OCI-LY1 (cell line): ENCODE results near the gene RIOK3.
"Not testable (repeated sequence)": the region's sequence is repeated elsewhere in the genome, so short reads cannot be mapped to it uniquely, and the experiment has no call there.

ENCODE experiments used
- H2AFZ ChIP-seq: fragments of 200-600 bp; sonication (generic), shearing (Covaris generic); 2 replicates; pipeline ENCODE4 v1.6.0; 2014; ENCODE audit warnings: antibody characterized with exemption, mild to moderate bottlenecking, low read length
- H3F3A ChIP-seq: fragments of 200-600 bp; sonication (generic), shearing (Covaris generic); 2 replicates; pipeline ENCODE4 v1.6.0; 2014; ENCODE audit warnings: mild to moderate bottlenecking, antibody characterized with exemption, low read length, moderate library complexity; ENCODE audit not compliant: insufficient read depth
- H3K27ac ChIP-seq: fragments of 200-600 bp; sonication (generic); 2 replicates; pipeline ENCODE4 v1.5.1; 2014; ENCODE audit warnings: low read length, mixed run types, mild to moderate bottlenecking, low read depth; ENCODE audit not compliant: poor library complexity, severe bottlenecking
- H3K27me3 ChIP-seq: fragments of 200-600 bp; sonication (generic); 2 replicates; pipeline ENCODE4 v1.6.0; 2014; ENCODE audit warnings: antibody characterized with exemption, mild to moderate bottlenecking, low read length, moderate library complexity; ENCODE audit not compliant: insufficient read depth
- H3K36me3 ChIP-seq: fragments of 200-600 bp; sonication (generic); 2 replicates; pipeline ENCODE4 v1.6.1; 2014; ENCODE audit warnings: mild to moderate bottlenecking, antibody characterized with exemption, low read length, moderate library complexity, mixed read lengths; ENCODE audit not compliant: insufficient read depth
- H3K4me1 ChIP-seq: fragments of 200-600 bp; sonication (generic); 2 replicates; pipeline ENCODE4 v1.5.1; 2014; ENCODE audit warnings: mild to moderate bottlenecking, low read length, moderate library complexity; ENCODE audit not compliant: insufficient read depth, severe bottlenecking
- H3K4me2 ChIP-seq: fragments of 200-600 bp; sonication (generic), shearing (Covaris generic); 2 replicates; pipeline ENCODE4 v1.6.1; 2014; ENCODE audit warnings: low read length
- H3K4me3 ChIP-seq: fragments of 200-600 bp; sonication (generic); 2 replicates; pipeline ENCODE4 v1.5.1; 2014; ENCODE audit warnings: low read length, low read depth, mild to moderate bottlenecking, mixed read lengths; ENCODE audit not compliant: poor library complexity, severe bottlenecking
- H3K79me2 ChIP-seq: fragments of 200-600 bp; shearing (Covaris generic); 2 replicates; pipeline ENCODE4 v1.6.1; 2016; ENCODE audit warnings: mixed run types, low read length, mixed read lengths; ENCODE audit not compliant: insufficient read depth
- H3K9ac ChIP-seq: fragments of 200-600 bp; sonication (generic), shearing (Covaris generic); 2 replicates; pipeline ENCODE4 v1.6.1; 2014; ENCODE audit warnings: mild to moderate bottlenecking, low read length, mixed read lengths
- H3K9me2 ChIP-seq: fragments of 200-600 bp; sonication (generic), shearing (Covaris generic); 2 replicates; pipeline ENCODE4 v1.6.1; 2014; ENCODE audit warnings: low read depth, mild to moderate bottlenecking, low read length, mixed read lengths
- H3K9me3 ChIP-seq: fragments of 200-600 bp; shearing (Covaris generic); 2 replicates; pipeline ENCODE4 v1.6.1; 2014; ENCODE audit warnings: low read length, mixed read lengths
- H4K20me1 ChIP-seq: fragments of 200-600 bp; sonication (generic), shearing (Covaris generic); 2 replicates; pipeline ENCODE4 v1.6.0; 2016; ENCODE audit warnings: mild to moderate bottlenecking, low read length; ENCODE audit not compliant: insufficient read depth
- CTCF ChIP-seq: fragments of 200-600 bp; sonication (generic), shearing (Covaris generic); IDR thresholded peaks from 2 replicates; pipeline ENCODE4 v1.5.1; 2017; ENCODE audit warnings: mild to moderate bottlenecking, antibody characterized with exemption, low read length, moderate library complexity, mixed read lengths
- EZH2 ChIP-seq: fragments of 200-600 bp; sonication (generic), shearing (Covaris generic); IDR thresholded peaks from 2 replicates; pipeline ENCODE4 v1.8.0; 2017; ENCODE audit warnings: borderline replicate concordance, mixed run types, mild to moderate bottlenecking, antibody characterized with exemption, low read length, moderate library complexity, mixed read lengths

Gene RIOK3

GRCh38 chr18:23504720-23505119, 51.6 kb downstream of the RIOK3 start:
- Histone ChIP-seq H3K27ac (peak overlapping the region; percentile 49), H3F3A (no peaks in the 10 kb centered on the region), H3K9me2 (no peaks in the 10 kb centered on the region), H3K79me2 (peaks cover 20% of the 10 kb centered on the region), H4K20me1 (no peaks in the 10 kb centered on the region), H3K4me2 (peak overlapping the region; percentile 89), H3K4me3 (peak overlapping the region; percentile 97), H3K4me1 (peaks cover 50% of the 10 kb centered on the region), H2AFZ (no peak overlapping the region), H3K9me3 (no peaks in the 10 kb centered on the region), H3K36me3 (peaks cover 28% of the 10 kb centered on the region; the same call in 1 of the 2 replicates), H3K9ac (peak overlapping the region; percentile 87), H3K27me3 (no peaks in the 10 kb centered on the region)
- TF ChIP-seq EZH2: no peak
- TF ChIP-seq CTCF: no peak

- no peaks in the 10 kb centered on the region for H3K9me3 ChIP-seq
- no peak overlapping the region for H3K9ac ChIP-seq
- TF ChIP-seq EZH2: no peak
- TF ChIP-seq CTCF: no peak
- no peak overlapping the region for H2AFZ ChIP-seq
- no peaks in the 10 kb centered on the region for H3K27me3 ChIP-seq
- H3K79me2 ChIP-seq: peaks cover 20% of the 10 kb centered on the region
- no peak overlapping the region for H3K27ac ChIP-seq
- no peaks in the 10 kb centered on the region for H4K20me1 ChIP-seq
- no peaks in the 10 kb centered on the region for H3K9me2 ChIP-seq
- no peaks in the 10 kb centered on the region for H3F3A ChIP-seq
- peaks cover 47% of the 10 kb centered on the region for H3K4me1 ChIP-seq
- peaks cover 44% of the 10 kb centered on the region for H3K36me3 ChIP-seq
- no peak overlapping the region for H3K4me3 ChIP-seq
- H3K4me2 ChIP-seq: no peak overlapping the region
Measured at GRCh38 chr18:23506393-23506792, 53.3 kb downstream of the RIOK3 start.

GRCh38 chr18:23510923-23511322, 57.8 kb downstream of the RIOK3 start:
- not testable (repeated sequence) for H3K9ac ChIP-seq, H3K9me2 ChIP-seq, H2AFZ ChIP-seq, H3K4me2 ChIP-seq, H3F3A ChIP-seq, H3K4me3 ChIP-seq, H3K9me3 ChIP-seq, H4K20me1 ChIP-seq, H3K27me3 ChIP-seq, H3K27ac ChIP-seq
- peaks cover 13% of the 10 kb centered on the region; the same call in 1 of the 2 replicates for H3K79me2 ChIP-seq
- H3K36me3 ChIP-seq: peaks cover 69% of the 10 kb centered on the region
- H3K4me1 ChIP-seq: peaks cover 16% of the 10 kb centered on the region

- not testable (repeated sequence) for H3K4me2 ChIP-seq, H3K27me3 ChIP-seq, H3K79me2 ChIP-seq, H3F3A ChIP-seq, H4K20me1 ChIP-seq, H3K4me1 ChIP-seq, H2AFZ ChIP-seq, H3K9me2 ChIP-seq, H3K9me3 ChIP-seq, H3K4me3 ChIP-seq, H3K9ac ChIP-seq
- H3K27ac ChIP-seq: peak overlapping the region; percentile 23
- H3K36me3 ChIP-seq: peaks cover 69% of the 10 kb centered on the region
Measured at GRCh38 chr18:23512216-23512615, 59.1 kb downstream of the RIOK3 start.
